ENCODE data around the gene SLAMF9. TPM values are rescaled to one million over a fixed set of nuclear protein-coding genes. Genes with fewer than 3 reads are reported as not detected.

The SLAMF9 gene
- total RNA-seq, 1 donor from 2014 or later: not detected

DNA sequence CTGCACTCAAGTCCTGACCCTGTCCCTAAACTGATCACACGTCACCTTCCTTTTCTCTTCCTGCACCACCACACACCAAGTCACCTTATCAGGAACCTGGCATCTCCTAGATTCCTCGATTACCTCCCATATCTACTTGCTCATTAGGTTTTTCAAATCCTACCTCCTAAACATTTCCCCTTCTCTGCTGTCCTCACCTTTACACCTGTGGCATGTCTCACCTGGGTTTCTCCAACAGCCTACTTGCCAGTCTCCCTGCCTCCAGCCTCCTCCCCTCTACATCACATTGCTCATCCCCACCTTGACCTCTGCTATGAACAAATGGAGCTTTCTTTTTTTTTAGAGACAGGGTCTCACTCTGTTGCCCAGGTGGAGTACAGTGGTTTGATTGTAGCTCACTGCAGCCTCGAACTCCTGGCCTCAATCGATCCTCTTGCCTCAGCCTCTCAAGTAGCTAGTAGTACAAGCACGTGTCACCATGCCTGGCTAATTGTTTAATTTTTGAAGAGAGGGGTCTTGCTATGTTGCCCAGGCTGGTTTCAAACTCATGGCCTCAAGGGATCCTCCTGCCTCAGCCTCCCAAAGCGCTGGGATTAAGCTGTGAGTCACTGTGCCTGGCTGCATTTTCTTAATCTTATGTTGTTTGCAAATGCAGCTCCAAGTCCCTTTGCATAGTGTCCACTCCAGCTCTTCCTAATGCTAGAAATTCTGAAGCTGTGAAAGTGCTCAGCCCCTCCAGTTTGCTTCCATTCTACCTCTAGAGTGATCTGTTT lies 14.9 kb downstream of the SLAMF9 start:
- Mint-ChIP-seq H3K27ac (ENCODE audit: unreplicated experiment) (no peak overlapping the region), H3K4me3 (ENCODE audit: unreplicated experiment) (no peak overlapping the region)
- DNase-seq (ENCODE audit: extremely low spot score, unreplicated experiment): no peak

DNA sequence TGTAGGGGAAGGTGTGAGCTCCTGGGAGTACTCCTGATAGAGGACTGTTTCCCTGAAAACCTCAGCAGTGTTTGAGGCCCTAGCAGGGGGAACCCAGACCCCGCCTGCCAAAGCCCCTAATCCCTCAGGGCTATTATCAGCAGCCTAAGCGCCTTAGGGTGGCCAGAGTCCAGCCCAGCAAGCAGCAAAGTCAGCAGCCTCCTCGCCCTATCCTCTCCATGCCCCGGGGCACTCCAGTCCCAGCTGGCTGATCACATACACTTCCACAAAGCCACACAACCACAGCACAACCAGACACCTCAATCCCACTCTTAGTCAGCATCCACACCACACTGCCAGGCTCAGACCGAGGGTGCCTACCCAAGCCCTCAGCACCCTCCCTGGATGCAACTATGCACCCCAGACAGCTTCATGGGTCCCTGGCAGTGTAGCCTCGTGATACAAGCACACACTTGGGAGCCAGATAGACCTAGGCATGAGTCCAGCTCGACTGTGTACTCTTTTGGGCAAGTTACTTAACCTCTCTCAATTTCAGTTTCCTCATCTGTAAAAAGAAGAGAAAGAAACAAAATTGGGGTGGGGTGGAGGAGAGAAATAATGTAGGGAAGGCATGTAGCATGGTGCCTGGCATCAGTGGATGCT lies 15.7 kb downstream of the SLAMF9 start:
- no peak for DNase-seq (ENCODE audit: extremely low spot score, unreplicated experiment)
- Mint-ChIP-seq H3K4me1 (ENCODE audit: unreplicated experiment) (no peaks in the 10 kb centered on the region), H3K27ac (ENCODE audit: unreplicated experiment) (no peak overlapping the region)

More for the DNA sequence above, 14.9 kb downstream of the SLAMF9 start:
- TF ChIP-seq, protein P1, sequence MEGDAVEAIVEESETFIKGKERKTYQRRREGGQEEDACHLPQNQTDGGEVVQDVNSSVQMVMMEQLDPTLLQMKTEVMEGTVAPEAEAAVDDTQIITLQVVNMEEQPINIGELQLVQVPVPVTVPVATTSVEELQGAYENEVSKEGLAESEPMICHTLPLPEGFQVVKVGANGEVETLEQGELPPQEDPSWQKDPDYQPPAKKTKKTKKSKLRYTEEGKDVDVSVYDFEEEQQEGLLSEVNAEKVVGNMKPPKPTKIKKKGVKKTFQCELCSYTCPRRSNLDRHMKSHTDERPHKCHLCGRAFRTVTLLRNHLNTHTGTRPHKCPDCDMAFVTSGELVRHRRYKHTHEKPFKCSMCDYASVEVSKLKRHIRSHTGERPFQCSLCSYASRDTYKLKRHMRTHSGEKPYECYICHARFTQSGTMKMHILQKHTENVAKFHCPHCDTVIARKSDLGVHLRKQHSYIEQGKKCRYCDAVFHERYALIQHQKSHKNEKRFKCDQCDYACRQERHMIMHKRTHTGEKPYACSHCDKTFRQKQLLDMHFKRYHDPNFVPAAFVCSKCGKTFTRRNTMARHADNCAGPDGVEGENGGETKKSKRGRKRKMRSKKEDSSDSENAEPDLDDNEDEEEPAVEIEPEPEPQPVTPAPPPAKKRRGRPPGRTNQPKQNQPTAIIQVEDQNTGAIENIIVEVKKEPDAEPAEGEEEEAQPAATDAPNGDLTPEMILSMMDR (IDR thresholded peaks at IDR 0.05): no peak
- Mint-ChIP-seq H3K27me3 (ENCODE audit: unreplicated experiment) (peaks cover 54% of the 10 kb centered on the region), H3K36me3 (ENCODE audit: unreplicated experiment) (no peaks in the 10 kb centered on the region), H3K9me3 (ENCODE audit: unreplicated experiment) (no peaks in the 10 kb centered on the region), H3K4me1 (ENCODE audit: unreplicated experiment) (no peaks in the 10 kb centered on the region)

DNA sequence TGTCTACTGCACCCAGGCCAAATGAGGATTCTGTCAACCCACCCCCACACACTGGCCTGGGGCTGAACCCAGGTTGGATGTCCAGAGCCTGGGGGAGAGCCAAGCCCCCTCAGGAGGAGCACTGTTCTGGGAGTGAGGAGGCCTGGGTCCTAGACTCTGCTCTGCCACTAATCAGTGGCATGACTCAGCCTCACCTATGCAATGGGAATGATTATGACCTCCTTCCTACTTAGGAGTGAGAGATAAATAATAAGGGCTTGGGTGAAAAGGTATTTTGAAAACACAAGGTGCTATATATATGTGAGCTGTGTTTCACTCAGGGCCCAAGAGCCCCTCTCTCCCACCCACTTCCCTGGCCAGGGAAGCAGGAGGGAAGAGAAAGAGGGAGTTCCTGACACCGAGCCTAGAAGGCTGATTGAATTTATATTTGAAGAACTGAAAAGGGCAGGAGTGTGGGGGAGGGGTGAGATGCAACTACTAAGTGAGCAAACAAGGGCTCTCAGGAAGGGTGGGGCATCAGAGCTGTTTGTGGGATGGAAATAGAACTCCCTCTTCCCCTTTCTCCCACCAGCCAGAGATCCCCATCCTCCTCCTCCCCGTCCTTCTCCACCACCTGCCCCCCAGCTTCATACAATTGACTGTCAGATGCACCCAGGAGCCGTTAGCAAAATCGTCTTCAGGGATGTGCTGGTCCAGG lies 16.8 kb downstream of the SLAMF9 start:
- H3K27ac Mint-ChIP-seq (ENCODE audit: unreplicated experiment): no peak overlapping the region
- peaks cover 40% of the 10 kb centered on the region for H3K27me3 Mint-ChIP-seq (ENCODE audit: unreplicated experiment)
- no peak overlapping the region for H3K4me3 Mint-ChIP-seq (ENCODE audit: unreplicated experiment)
- no peaks in the 10 kb centered on the region for H3K36me3 Mint-ChIP-seq (ENCODE audit: unreplicated experiment)
- TF ChIP-seq, protein P1 (IDR thresholded peaks at IDR 0.05): no peak
- H3K9me3 Mint-ChIP-seq (ENCODE audit: unreplicated experiment): no peaks in the 10 kb centered on the region
- no peak for DNase-seq (ENCODE audit: extremely low spot score, unreplicated experiment)
- H3K4me1 Mint-ChIP-seq (ENCODE audit: unreplicated experiment): no peaks in the 10 kb centered on the region

More for the DNA sequence above, 15.7 kb downstream of the SLAMF9 start:
- no peaks in the 10 kb centered on the region for H3K9me3 Mint-ChIP-seq (ENCODE audit: unreplicated experiment)
- no peak overlapping the region for H3K4me3 Mint-ChIP-seq (ENCODE audit: unreplicated experiment)
- TF ChIP-seq, protein P1 (IDR thresholded peaks at IDR 0.05): no peak
- peaks cover 47% of the 10 kb centered on the region for H3K27me3 Mint-ChIP-seq (ENCODE audit: unreplicated experiment)
- no peaks in the 10 kb centered on the region for H3K36me3 Mint-ChIP-seq (ENCODE audit: unreplicated experiment)

DNA sequence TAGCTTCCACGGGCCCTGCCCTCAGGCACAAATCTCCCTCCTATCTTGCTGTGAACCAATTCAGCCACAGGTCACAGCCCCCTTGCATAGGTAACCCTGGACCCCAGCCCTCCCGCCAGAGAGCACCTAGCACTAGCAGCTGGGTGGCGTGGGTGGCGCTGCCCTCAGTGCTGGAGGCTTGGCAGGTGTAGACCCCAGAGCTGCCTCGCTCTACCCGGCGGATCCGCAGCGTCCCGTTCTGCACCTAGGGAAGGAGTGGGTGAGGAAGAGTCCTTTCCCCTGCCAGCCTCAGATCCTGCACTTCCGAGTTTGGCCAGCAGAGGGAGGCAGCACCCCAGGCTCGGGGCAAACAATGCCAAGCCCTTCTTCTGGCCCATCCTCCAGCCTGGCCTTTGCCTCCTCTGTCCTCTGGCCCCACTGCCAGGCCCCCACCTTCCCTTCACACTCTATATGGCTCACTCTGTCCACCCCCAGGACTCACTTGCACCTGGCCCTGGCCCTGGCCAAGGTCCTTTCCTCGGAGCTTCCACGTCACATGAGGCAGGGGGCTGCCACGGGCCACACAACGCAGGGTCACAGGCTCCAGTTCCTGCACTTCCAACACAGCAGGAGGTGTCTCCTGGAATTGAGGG lies 17.6 kb downstream of the SLAMF9 start:
- no peaks in the 10 kb centered on the region for H3K36me3 Mint-ChIP-seq (ENCODE audit: unreplicated experiment)
- no peak for DNase-seq (ENCODE audit: extremely low spot score, unreplicated experiment)
- no peaks in the 10 kb centered on the region for H3K9me3 Mint-ChIP-seq (ENCODE audit: unreplicated experiment)
- no peak overlapping the region for H3K27ac Mint-ChIP-seq (ENCODE audit: unreplicated experiment)
- no peak overlapping the region for H3K4me3 Mint-ChIP-seq (ENCODE audit: unreplicated experiment)
- peaks cover 36% of the 10 kb centered on the region for H3K27me3 Mint-ChIP-seq (ENCODE audit: unreplicated experiment)
- TF ChIP-seq, protein P1 (IDR thresholded peaks at IDR 0.05): peak; percentile 98
- H3K4me1 Mint-ChIP-seq (ENCODE audit: unreplicated experiment): no peaks in the 10 kb centered on the region
